Fibroblast of skin of right biceps (primary cell): ENCODE measurements around the gene CERKL.

Experiments
- DNase-seq: peaks from one replicate; pipeline ENCODE4 v3.0.0-alpha.2; 2013

The CERKL gene

DNA sequence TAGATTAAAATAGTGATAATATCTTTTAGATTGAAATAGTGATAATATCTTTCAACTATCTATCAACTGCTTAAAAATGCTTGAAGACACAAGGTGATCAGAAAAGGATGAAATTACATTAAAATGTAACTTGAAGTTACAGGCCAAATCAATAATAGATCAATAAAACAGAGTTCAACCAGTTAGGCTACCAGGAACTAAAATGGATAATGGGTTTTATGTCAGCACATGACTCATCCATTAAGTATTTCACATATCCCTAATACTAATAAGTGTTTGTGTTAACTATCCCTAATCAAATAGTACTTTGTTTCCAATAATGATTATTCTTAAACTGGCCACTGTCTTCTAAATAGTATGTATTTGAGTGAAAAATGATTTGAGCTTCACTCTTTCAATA lies 33.7 kb downstream of the CERKL start:
- no peak for DNase-seq

DNA sequence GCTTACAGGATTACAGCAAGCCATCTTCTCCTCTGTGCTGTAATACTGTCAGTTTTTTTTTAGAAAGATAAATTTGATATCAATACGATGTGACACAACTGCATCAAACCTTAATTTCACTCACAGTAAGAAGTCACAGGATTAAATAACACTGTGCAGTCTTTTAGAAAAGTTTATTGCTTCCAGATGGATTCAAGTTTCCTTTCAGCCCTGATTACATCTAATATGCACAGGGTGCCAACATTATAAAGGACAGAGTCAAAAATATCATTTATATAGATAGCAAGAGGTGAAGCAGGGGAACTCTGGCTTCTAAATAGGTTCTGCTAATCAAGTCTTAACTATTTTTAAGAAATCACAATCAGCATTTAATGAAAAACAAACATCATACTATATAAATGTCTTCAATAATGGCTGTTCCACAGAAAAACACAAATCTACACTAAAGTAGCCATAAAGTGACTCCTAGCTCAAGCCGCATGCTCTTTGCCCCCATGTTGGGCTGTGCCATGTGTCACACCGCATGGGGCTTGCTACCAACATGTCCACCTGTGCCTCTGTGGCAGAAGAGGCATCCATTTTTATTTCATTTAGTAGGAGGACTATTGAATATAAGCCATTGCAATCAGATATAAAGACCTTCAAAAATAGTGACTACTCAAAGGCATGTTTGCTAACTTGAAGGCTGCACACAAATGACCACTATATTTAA lies 35.0 kb downstream of the CERKL start:
- DNase-seq, result no peak

DNA sequence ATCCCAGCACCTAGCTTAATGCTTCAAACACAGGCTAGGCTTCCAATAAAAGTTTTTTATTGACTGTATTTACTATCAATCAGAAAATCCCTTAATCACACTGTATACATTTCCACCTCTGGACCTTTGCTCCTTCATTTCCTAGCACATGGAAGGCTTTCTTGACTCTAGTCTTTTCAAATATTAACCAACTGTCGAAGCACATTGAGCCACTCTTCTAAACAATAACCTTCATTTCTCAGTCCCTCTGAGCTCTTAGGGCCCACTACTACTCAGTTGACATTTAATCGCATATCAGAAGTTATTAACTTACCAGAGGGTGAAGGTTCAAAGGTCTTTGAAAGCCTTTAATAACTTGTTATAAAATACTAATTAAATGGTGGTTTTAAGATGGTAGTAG lies 37.4 kb downstream of the CERKL start:
- DNase-seq, result no peak

DNA sequence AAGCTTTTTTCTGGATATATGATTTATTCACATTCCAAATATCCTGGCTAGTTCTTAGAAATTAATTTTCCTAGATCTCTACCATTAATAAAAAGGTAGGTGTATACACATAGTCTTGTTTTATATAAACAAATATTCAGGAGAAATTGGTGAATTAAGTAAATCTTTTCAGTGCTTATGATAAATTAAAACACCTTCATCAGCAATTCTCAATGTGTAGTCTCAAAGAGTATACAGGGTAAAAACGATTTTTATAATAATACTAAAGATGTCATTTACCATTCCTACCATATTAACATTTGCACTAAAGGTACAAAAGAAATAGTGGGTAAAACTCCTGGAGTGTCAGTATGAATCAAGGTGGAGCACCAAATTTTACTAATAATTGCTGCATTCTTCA lies 40.2 kb downstream of the CERKL start:
- DNase-seq, result no peak

DNA sequence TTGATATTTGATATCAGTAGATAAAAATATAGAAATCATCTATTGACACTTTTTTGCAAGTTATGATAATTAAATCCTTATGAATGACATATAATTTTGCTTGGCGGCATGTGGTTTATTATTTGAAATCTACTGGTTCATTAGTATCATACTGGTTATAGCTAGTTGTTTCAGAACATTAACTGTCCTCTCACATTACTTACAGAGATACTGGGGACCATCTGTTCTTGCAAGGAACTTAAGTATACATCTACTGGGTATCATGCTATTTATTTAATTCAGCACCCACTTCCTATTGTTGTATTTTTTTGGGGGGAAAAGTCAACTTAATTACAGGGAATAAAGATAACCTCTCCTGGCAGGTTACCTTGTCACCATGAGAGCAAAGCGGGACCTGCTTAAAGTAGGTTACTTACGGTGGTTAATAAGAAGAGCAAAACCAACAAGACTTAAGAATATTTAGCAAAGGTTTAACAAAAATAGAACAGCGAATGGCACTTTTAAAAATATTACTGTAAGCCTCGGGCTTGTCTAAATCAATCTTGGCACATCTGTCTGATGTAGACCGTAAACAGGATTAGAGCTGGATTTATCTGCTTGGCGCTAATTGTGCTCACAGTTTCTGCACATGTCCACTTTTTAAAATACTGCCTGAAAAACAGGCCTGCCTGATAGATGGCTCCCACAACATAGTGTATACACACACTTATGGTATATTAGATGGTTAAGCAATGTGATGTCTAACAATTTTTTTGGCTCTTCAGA lies 41.8 kb downstream of the CERKL start:
- DNase-seq, result no peak

DNA sequence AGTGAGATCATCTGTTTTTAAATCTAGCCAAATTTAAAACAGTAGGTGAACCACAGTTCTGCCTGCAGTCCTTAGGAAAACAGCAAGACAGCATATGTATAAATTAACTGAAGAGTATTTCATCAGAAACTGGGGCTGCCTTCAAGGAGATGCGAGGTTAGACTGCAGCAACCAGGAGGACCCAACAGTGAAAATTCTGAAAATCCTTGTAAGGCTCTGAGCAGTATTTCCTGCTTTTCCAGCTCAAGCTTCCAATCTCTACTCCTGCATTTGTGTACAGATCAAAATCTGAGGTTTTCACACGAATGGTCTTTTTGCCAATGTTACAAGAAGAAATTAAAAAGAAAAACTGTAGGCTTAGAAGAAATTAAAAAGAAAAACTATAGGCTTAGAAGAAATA lies 43.7 kb downstream of the CERKL start:
- DNase-seq, result no peak

DNA sequence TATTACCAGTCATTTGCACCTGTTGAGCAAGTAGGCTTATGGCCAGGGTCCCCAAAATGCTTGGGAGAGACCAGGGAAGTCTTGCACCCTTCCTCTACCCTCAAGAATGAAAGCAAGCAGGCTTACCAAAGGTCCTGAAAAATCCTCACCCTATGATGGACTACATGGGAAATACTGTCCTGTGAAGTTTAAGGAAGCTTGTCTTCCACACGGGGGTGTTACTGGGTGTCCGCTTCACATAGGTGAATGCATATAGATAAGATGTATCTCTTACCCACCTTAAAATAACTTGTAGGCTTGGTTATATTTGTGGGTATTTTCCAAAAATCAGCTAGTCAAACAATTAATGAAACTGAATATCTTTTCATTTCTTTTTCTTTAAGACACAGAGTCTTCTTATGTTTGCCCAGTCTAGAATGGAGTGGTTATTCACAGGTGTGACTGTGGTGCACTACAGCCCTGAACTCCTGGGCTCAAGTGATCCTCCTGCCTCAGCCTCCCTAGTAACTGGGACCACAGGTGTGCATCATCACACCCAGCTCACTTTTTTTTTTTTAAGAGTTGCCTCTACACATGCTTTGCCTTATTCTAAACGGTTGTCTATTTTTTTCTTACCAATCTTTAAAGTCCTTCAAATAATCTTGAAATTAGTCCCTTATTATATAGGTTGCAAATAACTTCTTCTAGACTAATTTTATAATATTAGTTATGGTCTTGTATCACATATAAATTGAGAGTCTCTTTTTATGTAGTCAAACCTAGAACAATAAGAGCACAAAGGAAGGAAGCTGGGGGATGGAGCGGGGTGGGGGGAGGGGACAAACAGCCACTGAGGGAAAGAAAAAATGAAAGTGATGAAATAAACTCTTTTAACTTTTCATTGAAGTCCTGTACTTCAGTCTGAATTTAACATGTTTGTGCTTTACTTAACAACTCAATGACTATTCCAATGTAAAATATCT lies 49.0 kb downstream of the CERKL start:
- DNase-seq, result no peak

DNA sequence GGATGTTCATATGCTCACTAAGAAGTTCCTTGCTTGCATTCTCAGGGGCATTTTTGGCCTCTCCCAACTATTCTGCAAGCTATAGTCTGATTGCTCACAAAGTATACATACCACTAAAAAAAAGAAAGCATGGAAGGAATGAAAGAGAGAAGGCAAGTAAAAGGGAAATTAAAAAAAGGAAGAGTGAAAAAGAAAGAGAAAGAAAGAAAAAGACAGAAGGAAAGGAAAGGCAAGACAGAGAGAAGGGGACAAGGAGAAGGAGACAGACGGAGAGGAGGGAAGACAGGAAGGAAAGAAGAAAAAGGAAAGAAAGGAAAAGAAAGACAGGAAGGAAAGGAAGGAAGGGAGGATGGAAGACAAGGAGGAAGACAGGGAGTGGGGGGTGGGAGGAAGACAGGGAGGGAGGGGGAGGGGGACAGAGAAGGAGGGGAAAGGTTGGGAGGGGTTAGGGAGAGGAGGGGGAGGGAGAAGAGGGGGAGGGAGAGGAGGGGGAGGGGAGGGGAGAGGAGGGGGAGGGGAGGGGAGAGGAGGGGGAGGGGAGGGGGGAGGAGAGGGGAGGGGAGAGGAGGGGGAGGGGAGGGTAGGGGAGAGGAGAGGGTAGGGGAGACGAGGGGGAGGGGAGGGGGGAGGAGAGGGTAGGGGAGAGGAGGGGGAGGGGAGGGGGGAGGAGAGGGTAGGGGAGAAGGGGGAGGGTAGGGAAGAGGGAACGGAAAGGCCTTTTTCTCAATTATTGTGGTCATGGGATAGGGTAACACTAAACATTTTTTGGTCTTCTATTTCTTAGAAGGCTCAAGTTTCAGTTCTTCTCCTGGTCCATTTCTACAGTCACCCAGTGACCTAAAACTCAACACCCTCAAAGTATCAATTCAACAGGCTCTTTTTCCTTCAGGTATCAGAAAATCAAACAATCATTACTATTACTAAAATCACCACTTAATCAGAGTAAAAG lies 50.7 kb downstream of the CERKL start:
- DNase-seq, result no peak

DNA sequence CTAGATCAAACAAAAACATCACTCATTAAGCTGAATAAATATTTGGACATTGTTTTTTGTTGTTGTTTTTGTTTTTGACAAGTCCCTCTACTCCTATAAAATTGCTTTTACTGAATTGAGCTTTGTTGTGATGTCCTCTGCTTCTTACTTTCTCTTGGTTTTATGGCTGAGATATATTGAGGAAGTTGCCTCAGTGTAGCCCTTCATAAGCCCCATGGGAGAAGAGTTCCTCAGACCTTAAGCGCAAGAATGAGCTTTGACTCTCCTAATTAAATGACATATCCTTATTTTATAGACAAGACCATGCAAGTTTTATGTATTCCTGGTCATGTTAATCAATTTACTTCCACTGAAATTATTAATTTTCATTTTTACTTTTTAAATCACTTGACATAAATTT lies 54.9 kb downstream of the CERKL start:
- DNase-seq, result no peak

DNA sequence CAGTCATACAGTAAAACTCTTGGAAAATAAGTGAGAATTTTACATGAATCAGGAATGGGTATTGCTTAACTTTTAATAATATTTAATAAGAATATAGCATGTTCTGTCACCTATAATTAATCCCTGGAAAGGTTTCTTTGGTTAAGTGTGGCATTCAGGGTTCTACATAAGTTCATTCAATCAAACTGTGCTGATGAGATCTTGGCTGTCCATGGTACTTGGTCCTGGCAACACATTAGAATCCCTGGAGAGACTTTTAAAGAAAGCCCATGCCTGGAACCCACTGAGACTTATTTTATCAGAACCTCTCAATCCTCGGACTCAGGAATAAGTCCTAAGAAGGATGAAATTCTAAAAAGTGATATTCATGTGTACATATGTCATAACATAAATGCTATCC lies 60.3 kb downstream of the CERKL start:
- DNase-seq, result no peak

DNA sequence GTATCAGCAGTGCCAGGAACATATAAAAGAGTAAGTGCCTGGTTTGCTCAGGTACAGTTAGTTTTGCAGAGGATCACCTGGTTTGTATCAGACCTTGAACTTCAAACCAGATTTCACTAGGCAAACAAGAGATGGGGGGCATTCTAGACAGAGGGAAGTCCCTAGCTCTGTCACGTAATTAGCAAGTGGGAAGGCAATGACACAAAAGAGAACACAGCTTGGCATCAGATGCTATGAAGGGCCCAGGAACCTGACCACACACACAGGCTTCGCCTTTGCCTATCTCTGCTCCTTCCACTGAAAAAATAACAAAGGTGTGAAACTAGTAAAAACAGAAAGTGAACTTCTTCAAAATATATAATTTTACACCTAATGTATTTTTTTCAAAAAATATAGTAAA lies 62.6 kb downstream of the CERKL start:
- no peak for DNase-seq

DNA sequence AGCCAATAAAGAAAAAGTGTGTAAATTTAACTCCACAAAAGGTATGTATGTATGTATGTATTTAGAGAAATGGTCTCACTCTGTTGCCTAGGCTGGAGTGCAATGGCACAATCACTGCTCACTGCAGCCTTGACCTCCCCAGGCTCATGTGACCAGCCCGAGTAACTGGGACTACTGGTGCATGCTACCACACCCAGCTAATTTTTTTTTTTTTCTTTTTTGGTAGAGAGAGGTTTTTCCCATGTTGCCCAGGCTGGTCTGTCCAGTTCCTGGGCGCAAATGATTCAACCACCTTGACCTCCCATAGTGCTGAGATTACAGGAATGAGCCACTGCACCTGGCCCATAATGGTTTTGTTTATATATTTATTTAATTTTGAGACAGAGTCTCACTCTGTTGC lies 67.1 kb downstream of the CERKL start:
- no peak for DNase-seq

DNA sequence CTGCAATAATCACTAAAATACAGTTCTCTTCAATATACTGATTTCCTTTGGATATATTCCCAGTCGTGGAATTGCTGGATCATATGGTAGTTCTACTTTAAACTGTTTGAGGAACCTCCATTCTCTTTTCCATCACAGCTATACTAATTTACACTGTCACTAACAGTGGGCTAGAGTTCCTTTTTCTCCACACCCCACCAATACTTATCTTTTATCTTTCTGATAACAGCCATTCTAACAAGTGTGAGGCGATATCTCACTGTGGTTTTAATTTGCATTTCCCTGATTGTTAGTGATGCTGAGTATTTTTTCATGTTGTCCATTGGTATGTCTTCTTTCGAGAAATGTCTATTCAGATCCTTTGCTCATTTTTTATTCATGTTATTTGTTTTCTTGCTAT lies 68.4 kb downstream of the CERKL start:
- DNase-seq, result no peak

DNA sequence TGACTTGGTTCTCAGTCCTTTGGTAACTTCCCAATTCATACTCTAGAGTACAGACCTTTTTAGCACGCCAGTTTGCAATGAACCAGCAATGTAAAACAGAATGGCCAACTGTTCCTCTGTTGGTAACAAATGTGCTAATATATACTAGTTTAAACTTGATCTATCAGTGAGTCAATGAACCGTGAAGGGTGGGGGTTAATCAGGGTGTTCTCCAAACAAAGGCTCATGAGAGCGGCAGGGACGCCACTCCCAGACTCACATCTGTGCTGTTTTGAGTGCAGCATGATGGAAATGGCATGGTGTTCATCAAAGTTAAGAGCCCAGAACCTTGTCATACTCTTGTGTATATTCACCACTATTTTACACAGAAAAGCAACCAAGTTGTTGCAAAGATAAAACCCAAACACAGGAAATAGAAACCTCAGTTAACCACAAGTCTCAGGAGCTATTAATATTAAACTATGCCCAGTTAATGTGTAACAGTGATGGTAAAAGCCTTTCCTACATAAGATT lies 70.3 kb downstream of the CERKL start:
- no peak for DNase-seq

DNA sequence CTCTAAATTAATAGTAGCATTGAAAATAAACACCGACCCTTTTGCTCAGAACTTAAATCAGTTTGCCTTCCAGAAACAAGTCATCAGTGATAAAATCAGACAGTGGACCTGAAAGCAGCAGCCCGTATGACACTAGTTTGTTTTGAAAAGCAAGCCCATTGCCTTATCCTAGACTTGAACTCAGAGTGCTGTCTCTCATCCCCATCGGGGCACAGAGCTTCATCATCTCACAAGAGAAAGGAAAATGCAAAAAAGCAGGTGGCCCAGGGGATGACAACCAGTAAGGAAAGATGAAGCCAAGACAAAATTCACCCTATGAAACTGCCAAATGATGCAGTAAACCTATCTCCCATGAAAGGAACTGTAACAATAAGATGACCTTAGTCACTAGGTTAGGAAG lies 71.2 kb downstream of the CERKL start:
- DNase-seq, result no peak

DNA sequence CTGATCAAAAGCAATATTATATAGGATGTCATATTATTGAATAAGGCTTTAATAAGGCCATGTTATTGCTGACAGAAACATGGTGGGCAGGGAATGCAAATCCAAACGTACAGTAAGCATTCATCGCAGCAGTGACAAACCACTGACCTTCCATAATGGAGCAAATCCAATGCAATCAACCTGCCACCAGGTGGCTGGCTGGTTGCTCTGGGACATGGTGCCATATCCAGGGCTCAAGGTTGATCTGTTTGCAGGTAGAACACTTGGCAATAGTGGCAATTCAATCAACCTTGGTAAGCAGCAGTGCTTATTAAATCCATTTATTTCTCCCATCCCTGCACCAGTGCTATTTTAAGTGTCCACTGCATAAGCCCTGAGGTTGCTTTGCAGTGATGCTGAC lies 75.4 kb downstream of the CERKL start:
- no peak for DNase-seq

DNA sequence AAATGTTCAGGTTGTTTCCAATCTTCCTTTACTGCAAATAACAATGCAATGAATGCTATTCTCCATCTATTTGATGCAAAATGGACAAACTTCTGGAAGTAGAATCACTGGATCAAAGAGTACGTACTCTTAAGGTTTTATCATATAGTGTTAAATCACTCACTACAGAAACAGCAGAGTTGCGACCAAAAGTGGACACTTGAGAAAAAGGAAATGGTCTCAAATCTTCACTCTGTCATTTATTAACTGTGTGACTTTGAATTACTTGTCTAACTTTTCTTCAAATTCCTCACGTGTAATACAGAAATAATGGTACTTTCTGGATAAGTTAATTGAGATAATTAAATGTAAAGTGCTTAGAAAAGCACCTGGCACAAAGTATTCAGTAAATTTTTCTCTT lies 78.1 kb downstream of the CERKL start:
- DNase-seq, result no peak

DNA sequence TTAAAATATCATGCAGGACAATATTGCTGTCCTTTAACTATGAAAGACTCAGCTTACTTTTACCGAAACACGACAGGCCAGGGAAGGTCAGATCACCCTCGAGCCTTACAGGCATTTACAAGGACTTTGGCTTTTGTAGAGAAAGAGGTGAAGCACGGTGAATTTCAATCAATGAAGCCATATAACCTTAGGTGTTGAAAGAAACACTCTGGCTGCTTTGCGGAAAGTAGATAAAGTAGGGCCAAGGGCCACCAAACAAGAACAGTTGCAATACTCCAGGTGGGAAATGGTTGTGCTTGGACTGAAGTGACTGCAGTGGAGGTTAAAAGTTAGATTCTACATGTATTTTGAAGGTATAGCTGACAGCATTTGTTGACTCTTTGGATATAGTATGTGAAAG lies 80.5 kb downstream of the CERKL start:
- no peak for DNase-seq

DNA sequence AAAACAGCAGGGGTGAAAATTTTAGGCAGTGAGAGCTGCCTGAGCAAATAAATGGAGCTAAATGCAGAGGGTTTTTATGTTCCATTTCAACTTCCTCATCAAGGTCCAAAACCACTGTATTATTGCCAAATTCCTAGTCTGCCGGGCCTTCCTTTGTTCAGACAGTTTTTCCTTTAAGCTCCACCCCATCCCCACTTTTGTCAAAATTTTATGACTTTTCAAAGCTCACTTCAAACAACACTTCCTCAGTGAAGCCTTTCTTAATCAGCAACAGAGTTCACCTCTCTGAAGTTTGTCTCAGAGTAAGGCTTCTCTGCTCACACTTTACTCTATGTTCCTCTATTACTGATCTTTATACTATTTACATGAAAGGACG lies 81.3 kb downstream of the CERKL start:
- DNase-seq, result no peak

DNA sequence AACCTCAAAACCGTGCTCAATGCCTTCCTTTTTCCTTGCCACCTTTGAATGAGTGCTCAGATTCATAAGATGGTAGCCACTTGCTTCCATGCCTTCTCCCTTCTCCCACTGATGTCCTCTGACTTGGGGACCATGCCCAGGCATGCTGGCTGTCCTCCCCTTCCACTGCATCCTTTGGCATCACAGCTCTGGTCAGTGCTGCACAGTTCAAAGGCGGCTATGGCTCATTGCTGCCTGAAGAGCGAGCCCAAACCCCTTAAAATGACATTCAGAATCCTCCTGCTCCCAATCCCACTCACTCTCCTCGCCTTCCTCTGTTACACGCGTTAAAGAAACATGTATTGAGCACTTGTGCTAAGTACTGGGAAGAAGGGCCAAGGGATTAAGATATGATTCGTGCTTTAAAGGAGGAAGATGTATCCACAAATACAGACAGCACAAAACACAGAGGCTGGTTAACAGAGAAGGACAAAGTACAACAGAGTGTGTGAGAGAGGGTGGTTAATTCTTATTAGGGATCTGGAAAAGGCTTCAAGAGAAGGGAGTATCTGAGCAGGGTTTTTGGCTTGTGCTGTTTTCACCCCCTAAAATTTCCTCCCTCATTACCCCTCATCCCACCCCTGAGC lies 81.8 kb downstream of the CERKL start:
- no peak for DNase-seq

DNA sequence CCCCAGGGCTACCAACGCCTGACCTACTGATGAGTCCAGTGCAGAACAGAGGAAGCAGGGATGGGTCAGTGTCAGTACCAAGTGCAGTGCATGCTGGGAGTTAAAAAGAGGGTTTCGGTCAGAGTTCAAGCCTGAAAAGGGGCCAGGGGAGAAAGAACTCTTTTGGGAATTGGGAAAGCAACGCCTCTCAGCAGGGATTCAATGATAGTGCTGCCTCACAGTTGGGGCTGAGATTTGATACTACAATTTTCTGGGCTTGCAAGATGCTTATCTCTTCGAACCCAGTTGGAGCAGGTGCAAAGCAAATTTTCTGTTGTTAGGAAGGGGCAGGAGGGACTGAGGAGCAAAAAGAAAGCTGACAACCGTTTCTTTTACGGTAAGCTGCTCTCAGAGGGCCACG lies 82.6 kb downstream of the CERKL start:
- DNase-seq, result no peak
